Stimulated activated CD4-positive, alpha-beta T cell treated with anti-CD3 and anti-CD28 coated beads, Interleukin-12 subunit alpha, Interleukin-12 subunit beta, amount 100 ng/mL, for 48 hours (primary cell): ENCODE results near the gene NR2F1-AS1.

Experiments used
- DNase-seq, 3 donors: peaks; one replicate each; pipeline ENCODE4 v3.0.0-alpha.2; 2020; ENCODE audit warnings: low read depth in 2 of 3, low spot score in 1 of 3

Gene NR2F1-AS1

DNA sequence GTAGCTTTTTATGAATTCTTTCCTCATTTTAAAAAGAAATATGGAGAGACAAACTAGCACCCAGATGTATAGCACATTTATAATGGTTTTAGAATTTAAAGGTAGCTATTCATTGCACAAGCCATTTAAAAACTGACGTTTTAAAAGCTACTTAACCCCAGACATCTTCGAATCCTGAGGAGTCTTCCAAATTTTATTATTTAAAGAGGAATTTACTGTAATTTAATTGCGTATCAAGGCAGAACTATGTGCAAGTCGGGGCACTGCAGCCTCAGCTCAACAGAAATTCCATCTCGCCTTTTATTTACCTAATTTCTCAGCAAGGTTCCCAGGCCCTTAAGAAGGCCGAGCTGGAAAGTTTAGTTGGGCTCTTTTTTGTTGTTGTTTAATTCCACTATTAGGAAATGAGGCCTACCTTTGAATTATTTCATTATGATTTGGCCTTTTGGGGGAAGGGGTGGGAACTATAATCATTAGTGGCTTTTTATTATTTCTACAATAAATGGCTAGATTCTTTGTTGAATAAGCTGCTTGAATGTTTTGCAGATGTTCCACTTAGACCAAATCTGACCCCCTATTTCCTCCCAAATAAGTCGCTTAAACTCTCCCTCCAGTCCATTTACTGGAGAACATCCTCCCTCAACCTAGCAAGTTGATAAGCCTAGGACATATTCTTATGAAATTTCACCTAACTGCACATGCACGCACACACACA, 22.2 kb upstream of the NR2F1-AS1 start:
- DNase-seq: no peak

DNA sequence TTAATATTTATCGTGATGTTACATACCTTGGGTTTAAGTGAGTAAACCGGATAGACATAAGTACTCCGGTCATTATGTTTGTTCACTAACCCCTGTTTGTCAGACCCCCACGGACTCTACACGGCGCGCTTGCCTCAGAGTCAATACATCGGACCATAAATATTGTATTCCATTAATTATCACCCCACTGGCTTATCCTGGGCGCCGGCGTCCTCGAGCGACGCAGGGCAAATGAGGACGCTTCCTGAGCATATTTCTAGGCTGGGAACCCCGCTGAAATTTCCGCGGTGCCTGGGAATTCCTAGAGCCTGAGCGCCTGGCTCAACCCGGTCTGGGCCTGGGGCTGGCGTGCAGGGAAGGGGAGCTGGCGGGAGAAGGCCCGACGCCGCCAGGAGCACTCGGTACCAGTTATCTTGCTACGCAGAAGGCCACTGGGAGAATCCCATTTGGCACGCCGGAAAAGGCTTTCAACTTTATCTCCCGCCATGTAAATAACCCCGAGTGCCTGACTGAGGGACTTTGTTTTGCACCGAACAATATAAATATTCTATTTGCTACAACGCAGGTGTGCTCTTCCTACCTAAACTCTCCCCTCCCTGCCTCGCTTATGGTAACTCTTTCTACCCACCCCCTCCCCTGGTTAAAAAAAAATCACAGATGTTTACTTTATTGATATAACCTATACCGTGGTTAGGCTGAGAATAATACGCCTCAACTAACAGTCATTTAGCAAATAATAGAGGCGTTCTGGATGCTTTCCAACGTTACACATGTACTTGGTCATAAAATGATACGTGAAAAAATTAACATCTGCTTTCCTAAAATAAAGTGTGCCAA, 21.4 kb upstream of the NR2F1-AS1 start:
- DNase-seq: no peak

DNA sequence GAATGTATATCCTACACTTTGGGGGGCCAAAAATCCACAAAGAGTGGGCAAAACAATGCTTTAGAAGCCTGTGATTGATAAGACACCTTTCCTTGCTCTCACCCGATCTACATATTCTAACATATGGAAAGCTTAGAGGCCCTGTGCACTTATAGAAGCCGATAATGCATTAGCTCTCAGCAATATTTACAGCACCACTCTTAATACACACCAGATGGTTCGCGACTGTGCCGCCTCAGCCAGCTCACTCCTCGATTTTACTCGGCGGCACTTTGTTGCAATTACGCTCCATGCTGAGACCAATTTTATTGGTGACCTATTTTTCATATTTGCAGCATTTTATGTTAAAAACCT, 20.8 kb upstream of the NR2F1-AS1 start:
- DNase-seq: no peak

DNA sequence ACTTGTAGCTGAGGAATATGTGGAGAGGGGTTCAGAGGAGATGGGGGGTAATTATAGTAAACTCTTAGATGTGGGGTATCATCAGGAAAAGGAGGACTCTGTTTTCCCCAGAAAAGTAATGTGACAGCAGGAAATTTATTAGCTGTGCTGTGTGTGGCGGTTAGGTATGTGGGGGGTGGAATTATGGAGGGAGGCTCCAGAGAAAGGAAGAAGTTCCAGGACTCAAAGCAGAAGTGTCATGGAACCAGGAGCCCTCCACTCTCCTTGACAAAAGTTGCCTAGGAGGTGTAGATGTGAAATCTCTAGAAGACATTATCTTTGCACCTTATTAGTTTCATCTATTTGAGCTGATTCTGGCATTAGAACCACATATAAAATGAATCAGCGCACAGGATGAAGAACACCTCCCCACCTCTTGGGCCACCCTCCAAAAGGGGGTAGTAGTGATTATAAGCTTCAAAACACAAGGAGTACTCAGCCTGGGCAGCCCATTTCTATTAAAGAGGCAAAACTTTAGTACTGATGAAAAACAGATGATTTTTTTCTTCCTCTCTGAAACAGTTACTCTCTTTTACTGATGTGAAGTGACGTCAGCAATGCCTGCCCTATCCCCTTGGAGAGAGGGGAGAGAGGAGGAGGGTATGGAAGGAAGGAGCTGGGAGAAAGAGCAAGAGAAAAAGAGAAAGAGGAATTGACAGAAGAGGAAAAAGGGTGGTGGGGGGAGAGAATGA, 20.2 kb upstream of the NR2F1-AS1 start:
- DNase-seq: no peak

DNA sequence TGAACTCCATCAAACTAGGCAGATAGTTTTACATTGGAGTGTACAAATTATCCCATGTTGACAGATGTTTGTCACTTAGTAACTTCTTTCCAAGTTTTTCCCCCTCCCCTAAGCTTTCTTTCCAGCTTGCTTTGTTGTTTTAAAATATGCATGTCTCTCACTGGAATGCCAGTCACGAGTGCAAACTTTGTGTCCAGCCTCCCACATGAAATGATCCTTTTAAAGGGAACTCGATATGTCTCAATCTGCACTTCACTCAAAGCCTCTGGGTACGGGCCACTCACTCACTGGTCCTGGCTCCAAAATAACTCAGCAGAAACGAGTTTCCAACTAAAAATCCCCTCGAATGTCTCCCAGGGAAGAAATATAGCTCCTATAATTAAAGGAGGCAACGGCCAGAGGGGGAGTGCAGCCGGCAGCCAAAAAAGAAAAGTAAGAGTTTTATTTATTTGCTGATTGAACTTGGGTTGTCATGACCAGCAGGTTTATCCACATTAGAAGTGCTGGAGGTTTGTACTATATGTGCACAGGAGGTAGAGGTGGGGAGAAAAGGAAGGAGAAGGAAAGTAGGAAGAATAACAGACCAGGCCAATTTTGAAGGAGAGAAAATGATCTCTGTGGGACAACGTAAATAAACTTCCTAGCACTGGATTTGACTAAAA, 19.5 kb upstream of the NR2F1-AS1 start:
- DNase-seq: no peak

DNA sequence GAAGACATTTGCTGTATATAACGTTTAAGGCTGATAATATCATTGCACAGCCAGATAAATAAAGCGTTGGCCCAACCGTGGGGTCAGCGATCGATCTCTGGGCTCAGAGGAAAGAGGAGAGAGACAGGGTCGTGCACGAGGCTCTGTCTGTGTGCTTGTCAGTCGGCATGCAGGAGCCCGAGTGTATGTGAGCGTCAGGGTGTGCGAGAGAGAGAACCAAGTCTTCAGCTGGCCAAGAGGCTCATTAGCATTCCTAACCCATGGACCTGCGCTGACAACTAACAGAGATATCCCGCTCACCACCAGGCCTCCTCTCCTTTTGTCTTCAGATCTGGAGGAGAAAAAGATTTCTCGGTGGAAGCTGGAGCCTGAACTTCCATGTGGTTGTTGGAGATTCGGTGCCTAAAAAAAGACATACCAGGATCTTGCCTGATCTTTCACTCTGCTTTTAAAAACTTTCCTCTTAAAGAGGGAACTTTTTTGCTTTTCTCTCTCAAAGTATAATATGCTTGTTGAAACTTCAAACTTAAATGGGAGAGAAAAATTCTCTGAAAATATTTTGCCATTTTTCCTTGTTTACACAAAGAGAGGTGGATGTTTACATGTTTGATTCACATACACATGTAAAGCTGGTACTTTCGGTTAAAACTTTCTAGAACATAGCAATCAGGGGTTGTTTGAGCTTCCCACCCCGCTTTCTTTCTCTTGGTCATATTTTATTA, 18.5 kb upstream of the NR2F1-AS1 start:
- DNase-seq: no peak

DNA sequence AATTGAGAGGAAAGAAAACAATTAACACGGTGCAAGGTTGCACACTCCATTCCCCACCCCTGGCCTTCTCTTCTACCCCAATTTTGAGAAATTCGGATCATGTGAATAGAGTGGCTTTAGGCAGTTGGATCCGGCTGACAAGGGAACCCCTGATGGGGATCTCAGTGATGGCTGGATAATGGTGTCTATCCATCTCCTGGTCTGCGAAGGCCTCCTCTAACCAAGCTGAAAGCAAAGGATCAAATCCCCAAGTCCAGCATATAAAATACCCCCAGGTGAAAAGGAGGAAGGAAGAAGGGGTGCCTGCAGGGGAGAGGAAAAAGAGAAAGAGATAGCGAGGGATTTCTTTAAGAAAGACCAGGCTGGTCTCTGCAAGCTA, 18.0 kb upstream of the NR2F1-AS1 start:
- no peak for DNase-seq

DNA sequence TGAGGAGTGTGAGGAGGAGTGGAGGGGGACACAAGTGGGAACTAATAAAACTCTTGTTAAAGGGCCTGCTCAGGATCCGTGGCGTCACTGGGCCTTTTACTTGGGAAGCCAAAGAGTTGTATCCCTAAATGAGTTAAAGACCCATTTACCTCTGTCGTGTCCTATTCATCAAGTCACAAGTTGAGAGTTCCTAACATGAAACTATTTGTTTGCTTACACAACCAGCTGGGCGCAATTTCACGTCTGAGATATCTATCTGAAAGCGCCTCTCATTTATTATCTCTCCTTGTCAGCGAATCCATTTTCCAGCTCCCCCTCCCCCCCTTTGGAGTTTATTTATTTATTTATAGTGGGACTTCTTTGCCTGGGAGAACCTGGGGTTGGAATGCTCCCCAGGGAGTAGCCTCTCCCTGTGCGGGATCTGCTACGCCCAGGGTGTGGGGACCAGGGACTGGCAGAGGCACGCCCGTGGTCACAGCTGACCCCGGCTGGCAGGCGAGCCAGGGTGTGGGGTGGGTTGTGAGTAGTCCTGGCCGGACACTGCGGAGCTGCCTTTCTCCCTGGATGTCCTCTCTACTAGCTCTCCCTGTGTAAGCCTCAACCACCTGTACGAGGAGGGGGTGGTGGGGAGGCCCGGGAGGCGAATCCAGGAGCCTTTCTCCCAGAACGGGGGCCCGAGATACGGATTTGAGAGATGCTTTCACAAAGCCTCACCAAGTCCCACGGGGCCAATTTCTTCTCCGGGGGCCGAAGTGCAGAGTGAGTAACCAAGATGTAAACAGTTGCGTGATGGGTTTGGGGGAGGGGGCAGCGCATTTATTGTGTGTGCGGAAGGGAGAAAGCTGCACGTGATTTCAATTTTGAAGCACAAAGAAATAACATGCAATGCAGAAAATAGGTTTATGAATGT, 17.3 kb upstream of the NR2F1-AS1 start:
- no peak for DNase-seq

DNA sequence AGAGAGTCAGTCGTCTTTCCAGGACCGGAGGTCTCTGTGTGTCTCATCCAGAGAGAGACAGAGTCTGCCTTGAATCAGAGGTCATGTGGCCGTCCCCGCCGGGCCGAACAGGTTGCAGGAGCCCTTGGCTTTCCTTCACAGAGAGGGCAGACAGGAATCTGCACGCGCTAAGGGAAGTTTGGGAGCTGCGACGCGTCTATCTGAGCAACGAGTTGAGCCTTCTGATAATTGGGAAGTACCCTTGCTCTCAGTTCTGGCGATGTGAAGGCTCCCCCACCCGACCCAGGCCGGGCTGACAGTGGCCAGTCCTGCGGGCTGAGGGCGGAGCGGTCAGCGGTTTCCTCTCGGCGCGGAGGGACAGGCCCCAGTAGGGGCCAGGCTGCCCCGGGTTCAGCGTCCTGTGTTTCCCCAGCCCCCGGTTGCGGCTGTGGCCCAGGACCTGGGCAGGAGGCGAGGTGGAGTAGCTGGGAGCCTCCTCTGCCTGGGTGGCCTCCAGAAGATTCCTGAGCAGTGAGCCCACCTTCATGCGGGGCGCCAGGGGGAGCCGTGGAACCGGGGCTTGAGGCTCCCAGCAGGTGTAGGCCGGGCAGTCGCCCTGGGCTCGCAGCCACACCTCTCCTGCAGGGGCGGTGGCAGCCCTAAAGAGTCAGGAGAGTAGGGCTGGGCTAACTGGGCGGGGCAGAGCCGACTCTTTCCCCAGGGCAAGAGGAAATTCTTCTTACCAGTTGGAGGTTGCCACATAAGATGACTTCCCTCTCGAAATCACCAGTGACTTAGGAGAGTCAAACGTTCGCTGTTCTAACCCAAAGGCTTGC, 15.9 kb upstream of the NR2F1-AS1 start:
- no peak for DNase-seq

DNA sequence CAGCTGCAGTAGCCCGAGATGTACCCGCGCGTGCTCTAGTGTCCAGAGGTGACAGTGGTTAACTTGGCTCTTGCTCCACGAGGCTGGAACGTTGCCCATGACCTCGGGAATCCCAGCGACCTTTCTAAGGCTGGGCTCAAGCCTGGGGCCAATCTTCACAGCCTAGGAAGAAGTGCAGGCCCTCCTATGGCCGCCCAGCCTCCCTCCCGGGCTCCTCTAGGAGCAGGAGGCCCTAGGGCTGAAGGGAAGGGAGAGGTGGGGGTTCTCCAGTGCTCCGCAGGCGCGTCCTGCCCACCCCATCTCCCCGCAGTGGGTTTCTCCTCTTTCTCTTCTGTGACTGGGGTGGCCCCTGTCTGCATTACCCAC, 15.3 kb upstream of the NR2F1-AS1 start:
- DNase-seq: no peak

DNA sequence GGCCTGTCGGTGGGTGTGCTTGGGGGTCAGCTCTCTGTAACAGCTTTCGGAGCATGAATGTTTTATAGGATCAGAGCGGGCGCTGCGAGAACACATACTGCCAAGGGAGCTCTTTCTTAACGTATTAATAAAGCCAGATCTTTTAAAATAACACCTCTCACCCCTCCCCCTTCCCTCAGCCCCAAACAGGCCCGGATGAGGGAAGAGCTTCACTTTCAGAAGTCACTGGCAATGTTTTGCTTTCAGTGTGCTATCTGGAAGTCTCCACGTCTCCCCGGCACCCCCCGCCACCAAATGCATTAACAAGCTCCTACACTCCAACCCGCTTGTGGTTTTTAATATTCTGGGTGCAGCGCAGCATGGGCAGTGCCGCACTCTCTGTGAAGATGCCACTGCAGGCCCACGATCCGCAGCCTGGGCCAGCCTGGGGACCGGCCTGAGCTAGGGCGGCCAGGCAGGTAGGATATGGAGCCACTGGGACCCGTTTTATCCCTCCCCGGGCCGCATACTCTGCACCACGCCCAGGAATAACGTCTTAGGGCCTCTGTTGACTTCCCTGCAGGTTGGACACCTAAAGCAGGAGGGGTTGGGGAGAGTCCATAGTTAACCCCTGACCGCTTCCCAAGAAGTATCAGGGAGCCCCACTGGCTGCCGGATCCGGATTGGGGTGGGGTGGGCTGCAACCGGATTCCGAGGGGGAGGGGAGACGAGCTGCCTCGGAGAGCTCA, 14.6 kb upstream of the NR2F1-AS1 start:
- no peak for DNase-seq

DNA sequence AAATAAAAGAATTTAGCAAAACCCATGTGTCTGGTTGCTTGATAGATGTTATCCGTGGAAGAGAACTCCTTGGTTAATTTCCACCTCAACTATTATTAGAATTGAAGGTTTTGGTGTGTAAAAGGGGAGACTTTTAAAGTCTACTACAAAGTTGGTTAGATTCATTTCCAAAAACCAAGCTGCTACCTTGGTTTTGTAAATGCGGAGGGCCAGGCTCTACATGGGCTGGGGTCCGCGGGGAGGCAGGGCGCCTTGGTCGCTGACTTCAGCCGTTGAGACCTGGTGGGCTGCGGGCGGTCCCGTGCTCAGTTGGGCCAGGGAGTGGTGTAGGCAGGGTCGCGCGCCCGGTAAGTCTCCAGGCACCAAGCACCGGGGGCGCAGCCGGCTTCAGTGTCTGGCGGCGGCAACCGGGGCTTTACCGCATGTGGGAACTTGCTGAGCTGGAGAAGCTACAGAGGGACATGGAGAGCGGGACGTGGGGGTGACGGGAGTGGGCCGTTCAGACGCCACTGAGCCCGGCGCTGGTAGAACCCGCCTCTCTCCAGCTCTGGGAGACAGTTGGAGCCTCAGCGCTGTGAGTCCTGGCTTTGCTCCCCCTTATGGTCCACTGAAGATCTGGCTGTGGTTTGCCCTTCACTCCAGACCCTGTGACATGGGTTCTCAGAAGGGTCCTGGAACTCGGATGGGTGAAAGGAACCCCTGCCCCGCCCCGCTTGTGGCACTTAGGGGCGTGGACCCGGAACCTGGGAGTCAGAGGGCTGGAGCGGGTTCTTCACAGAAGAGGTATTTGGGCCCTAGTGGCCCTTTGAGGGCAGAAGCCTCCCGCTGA, 13.8 kb upstream of the NR2F1-AS1 start:
- DNase-seq: no peak

DNA sequence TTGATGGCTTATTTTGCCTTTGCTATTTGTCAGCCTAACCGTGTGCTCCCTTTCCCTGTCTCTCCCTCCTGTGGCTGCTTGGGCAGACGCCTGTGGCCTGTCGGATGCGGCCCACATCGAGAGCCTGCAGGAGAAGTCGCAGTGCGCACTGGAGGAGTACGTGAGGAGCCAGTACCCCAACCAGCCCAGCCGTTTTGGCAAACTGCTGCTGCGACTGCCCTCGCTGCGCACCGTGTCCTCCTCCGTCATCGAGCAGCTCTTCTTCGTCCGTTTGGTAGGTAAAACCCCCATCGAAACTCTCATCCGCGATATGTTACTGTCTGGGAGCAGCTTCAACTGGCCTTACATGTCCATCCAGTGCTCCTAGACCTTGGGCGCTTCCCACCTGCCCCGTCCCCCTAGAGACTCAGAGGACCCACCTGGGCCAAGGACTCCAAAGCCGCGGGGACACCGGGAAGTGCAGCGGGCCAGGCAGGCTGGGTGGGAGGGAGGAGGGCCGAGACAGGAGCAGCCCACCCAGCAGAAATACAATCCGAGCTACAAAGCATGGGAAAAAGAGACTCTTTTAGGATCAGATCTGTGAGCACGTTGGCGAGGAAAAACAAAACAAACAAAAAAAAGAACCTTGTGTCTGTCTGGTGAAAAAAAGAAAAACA, 12.6 kb upstream of the NR2F1-AS1 start:
- DNase-seq: no peak

DNA sequence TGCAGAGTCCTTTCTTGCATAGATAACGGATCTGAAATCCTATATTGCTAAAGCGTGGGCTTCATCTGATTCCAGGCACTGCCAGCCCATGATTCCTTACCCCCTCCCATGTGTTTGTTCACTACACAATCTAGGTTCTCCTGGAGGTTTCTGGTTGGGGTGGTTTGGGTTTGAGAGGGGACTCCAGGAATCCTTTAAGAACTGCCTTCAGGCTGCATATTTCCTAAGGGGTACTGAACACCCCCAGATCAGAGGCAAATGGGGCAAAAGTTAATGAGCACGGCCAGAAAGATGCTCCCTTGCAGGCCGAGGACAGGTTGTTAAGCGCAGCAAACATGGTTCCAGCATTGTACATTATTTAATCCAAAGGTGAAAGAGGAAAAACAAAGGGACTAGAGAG, 11.9 kb upstream of the NR2F1-AS1 start:
- DNase-seq: no peak

DNA sequence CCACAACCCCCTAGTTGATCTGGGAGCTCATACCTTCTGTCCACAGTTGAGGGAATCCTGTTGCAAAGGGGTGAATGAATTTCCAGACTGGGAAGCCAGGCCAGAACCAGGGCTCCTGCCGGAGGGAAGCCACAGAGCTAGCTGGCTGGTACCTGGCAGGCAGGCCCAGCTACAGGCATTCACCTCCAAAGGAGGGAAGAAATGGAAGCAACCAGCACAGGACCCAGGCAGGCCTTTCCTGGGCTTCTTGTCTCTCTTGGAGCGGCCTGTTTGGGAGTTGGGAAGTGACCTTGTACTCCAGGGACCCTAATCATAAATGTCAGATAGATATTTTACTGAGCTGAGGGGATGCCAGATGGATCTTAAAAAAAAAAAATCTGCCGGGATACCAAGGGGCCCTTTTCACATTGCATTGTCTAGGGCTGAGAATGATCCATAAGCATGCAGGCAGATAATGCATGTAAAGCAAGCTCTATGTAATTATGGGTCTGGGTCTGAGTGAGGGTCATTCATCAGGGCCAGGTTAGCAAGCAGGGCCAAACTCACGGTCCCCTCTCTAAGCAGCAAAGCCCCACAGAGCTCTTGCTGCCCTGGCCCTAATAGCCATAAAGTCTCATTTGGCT, 10.4 kb upstream of the NR2F1-AS1 start:
- no peak for DNase-seq

DNA sequence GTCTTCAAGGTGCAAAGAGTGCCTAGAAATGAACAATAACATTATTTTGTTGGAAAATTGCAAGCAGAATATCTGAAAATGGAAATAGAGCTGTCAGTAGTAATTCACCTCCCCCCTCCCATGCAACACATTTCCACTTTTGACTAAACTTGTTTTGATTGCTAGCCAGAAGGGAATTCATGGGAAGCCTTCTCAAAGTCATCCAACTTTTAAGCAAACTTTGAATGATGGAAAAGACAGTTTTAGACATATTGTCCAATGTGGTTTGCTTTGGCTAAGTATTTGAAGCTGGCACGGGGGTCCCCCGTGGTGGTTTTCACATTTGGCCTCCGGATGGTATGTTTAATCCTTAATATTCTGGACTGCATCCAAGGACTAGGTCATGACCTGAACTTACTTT, 9.5 kb upstream of the NR2F1-AS1 start:
- no peak for DNase-seq

DNA sequence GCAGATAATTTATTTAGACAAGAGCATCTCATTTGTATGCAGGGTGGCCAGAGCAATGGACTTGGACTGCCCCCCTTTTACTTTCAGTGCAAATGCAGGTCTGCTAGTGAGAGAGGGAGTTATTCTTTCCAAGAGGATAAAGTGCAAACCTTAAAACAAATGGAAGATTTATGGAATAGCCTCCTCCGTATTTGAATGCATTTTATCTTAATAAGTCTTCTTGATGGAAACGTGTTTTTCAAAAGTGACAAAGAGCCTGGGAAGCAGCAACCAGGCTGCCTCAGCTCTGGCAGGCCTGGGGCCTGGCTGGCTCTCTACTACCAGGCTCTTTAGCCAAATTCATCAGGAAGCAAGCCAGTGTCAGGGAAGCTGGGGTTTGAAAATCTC, 8.8 kb upstream of the NR2F1-AS1 start:
- DNase-seq: no peak
